Myocyte (in vitro differentiated cells): ENCODE data around the gene SOHLH2. TPM values are rescaled to one million over a fixed set of nuclear protein-coding genes. Genes with fewer than 3 reads are reported as not detected.

ENCODE experiments used
- DNase-seq: peaks from one replicate; pipeline ENCODE4 v3.0.0-alpha.2; 2012; ENCODE audit warnings: low read depth
- total RNA-seq: library from RNA; depleted of rRNA; stranded (reverse); fragments of >200 nt; gene quantifications from 2 replicates; pipeline ENCODE4 v1.2.3, GENCODE V29; 2014

The SOHLH2 gene
- total RNA-seq, 1 donor from 2014 or later: 125 TPM

DNA sequence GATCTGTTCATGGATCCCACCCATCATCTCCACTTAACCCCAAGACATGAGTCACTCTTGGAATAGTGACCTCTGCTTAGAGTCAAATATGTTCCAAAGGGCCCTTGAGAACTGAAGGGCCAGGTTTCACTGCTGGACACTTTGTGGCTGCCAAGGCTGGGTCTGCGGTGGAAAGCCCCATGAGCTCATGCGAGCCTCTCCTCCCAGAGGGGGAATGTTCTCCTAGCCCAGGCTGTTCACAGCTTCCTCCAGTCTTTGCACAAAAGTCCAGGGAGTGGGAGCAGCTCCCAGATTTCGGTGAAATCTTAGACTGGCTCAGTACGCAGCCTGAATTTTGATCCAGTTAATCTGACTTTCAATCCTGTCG, 82.4 kb downstream of the SOHLH2 start:
- DNase-seq: peak; percentile 92

DNA sequence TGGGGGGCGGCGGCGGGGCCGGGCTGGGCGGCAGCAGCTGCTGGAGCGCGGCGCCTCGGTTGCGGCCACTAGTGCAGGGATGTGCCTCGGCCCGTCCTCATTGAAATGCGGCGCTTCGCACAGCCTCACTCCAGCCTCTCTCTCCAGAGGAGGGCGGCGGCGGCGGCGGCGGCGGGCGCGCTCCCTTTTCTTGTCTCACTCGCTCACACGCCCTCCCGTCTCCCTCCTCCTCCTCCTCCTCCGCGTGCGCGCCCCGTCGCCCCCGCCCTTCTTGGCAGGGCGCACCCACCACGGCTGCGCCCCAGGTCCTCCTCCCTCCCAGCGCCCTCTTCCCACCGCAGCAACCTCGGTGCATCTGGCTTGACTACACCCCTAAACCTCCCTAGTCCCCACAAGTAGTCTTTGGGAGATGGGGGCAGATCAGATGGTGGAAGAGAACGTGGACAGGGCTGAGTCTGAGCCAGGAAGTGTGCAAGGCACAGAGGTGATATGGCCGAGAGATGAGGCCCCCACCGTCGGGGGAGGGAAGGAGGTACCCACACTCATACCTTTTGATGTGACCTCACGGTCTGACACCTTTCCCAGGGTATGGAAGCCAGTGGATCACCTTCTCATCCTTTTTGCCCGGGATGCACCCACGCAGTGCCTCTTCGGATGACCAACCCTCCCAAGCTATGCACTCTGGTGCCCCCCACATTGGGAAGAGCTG, 83.0 kb downstream of the SOHLH2 start, which contains the start of gene DCLK1:
DCLK1 (minus strand) TSS at position 161 of the 709 bp plus-strand sequence.
- DNase-seq: peak; percentile 86

DNA sequence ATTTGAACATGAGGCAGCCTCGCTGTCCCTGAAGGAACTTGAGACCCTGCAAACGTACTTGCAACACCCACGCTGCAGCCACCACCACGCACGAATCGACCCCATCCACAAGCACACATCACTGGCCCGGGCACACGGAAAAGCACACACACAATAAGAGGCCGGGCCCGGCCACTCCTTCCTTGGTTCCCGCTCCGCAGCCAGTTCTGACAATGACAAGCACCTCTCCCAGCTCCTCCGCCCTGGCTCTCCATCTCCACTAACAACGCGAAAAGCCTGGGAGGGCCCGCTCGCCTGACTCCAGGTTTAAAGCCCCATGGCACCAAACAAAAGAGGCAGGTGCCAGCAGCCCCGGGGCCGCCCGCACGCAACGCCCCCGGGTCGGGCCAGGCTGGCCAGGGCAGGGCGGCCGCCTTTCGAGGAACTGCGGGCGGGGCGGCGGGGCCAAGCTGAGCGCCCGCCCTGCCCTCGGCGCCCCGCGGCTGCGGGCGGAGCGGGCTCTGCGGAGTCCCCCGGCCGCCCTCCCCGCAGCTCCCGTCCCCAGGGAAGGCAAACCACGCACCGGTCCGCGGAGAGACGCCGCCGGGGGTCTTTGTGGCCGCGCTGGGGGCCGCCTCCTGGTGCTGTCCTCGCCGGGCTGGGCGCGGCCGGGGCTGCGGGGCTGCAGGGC, 83.7 kb downstream of the SOHLH2 start:
- DNase-seq: peak; percentile 67

DNA sequence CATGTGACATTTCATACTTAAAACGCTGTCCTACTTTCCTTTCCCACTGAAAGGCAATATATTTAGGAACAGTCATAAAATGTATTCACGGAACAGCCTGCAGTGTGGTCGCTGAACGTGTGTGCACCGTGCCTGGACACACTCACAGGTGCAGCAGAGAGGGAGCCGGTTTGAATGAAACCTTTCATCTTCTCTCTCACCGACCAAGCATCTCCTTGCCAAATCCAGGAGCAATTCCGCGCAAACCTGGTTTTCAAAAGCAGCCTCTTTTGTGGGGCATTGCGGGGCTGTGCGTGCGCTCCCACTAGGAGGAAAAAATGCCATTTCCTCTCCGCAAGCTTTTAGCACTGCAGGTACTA, 84.2 kb downstream of the SOHLH2 start:
- DNase-seq: no peak

DNA sequence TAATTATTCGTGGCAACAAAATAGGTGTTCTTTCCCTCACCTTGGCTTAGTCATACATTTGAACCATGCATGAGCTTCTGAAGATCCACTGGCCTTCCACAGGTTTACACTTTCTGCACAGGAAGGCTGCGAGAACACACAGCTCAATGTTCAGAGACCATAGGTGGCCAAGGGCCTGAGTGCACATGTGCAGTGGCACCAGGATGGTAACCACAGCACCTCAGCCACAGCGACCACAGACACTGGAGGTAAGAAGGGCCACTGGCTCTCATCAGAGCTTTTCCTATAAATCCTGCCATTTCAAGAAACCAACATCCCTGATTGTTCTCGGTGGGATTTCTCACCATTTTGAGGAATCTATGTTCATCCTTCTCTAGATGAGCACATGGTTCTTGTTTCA, 84.8 kb downstream of the SOHLH2 start:
- DNase-seq: peak; percentile 34

DNA sequence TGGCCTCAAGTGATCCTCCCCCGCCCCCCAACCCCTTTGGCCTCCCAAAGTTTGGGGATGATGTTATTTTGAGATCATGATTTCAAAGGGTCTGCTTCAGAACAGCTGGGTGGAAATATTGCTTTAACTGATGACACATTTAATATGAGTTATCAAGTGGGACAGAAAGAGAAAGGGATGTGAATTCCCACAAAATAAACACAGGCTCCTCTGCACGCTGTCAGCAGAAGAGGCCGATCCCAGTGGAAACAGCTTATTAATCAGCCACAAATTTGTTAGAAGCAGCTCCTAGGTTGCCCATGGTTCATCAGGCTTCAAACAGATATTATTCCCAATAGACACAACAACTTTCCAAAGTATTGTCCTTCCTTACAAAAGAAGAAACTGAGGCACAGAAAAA, 87.9 kb downstream of the SOHLH2 start:
- peak; percentile 21 for DNase-seq

DNA sequence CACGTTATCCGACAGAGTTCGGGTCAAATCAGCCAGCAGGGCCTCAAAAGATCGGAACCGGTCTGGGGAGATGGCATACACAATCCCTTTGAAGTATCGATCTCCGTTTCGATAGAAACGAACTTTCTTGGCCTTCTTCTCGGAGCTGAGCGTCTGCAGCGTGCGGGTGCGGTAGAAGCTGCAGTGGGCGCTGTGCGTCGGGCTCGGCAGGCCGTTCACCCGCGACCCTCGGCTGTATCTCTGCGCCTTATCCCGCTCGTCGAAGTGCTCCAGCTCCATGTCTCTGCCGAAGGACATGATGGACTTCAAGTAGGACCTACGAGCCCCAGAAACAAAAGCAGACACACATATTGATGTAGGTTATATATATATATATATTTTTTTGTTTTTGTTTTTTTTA, 88.5 kb downstream of the SOHLH2 start:
- DNase-seq: no peak

DNA sequence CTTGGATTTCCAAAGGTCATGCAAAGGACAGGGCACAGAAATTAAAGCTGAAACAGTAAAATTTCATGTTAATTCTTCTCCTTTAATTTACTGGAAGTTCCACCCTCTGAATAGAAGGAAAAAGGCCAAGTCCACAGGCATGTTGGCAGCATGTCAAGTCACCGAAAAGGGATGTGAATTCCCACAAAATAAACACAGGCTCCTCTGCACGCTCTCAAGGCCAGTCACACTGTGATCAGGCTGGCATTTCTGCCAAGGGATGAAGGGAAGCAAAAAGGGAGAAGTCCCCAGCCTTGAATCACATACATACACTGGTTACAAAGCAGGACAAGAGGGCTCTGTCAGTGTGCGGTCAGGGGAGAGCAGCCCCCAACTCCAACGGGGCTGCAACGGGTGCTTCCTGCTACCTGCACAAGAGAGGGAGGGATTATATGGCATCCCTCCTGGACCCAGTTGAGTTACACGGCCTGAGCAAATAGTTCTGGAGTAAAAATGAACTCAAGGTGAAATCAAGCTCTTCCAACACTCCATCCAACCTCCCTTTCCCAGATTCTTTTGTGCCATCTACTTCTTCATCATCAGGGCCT, 90.0 kb downstream of the SOHLH2 start:
- DNase-seq: peak; percentile 87

Other genes with a start within 250 kb of the SOHLH2 start
- gene DCLK1, start 83.2 kb downstream of the SOHLH2 start, total RNA-seq: 210 and 261 TPM in 2 replicates
- gene CCDC169, start 83.3 kb upstream of the SOHLH2 start, total RNA-seq: 25.4 and 28.1 TPM in 2 replicates
- 120 and 153 TPM in 2 replicates for gene SPART, start 131.8 kb upstream of the SOHLH2 start, total RNA-seq
- gene CCNA1, start 217.9 kb upstream of the SOHLH2 start, total RNA-seq: 0.47 and 1.3 TPM in 2 replicates